Neural progenitor cell (in vitro differentiated cells): ENCODE data around the gene ARMC10. TPM values are rescaled to one million over a fixed set of nuclear protein-coding genes. Genes with fewer than 3 reads are reported as not detected.
"Not testable (repeated sequence)": the region's sequence is repeated elsewhere in the genome, so short reads cannot be mapped to it uniquely, and the experiment has no call there.

Experiments
- DNase-seq: peaks from one replicate; pipeline ENCODE4 v3.0.0-alpha.2; 2016; ENCODE audit warnings: low spot score
- H2AFZ ChIP-seq: fragments of 200-600 bp; sonication (generic); replicated peaks from 2 replicates; pipeline ENCODE4 v1.6.1; 2016; ENCODE audit warnings: antibody characterized with exemption
- H3F3A ChIP-seq: fragments of 200-600 bp; sonication (generic); 2 replicates; pipeline ENCODE4 v1.6.1; 2016; ENCODE audit warnings: antibody characterized with exemption, low read depth
- H3K27ac ChIP-seq: fragments of 200-600 bp; sonication (generic); 2 replicates; pipeline ENCODE4 v1.5.1; 2016; ENCODE audit warnings: mild to moderate bottlenecking
- H3K27me3 ChIP-seq: fragments of 200-600 bp; sonication (generic); 2 replicates; pipeline ENCODE4 v1.6.1; 2016; ENCODE audit warnings: mild to moderate bottlenecking, moderate library complexity
- H3K36me3 ChIP-seq: fragments of 200-600 bp; sonication (generic); 2 replicates; pipeline ENCODE4 v1.5.1; 2016
- H3K4me1 ChIP-seq: fragments of 200-600 bp; sonication (generic); 2 replicates; pipeline ENCODE4 v1.6.1; 2016; ENCODE audit warnings: mixed run types
- H3K4me2 ChIP-seq: fragments of 200-600 bp; sonication (generic); 2 replicates; pipeline ENCODE4 v1.6.1; 2016
- H3K4me3 ChIP-seq: fragments of 200-600 bp; sonication (generic); 2 replicates; pipeline ENCODE4 v1.5.1; 2016
- H3K79me2 ChIP-seq: fragments of 200-600 bp; sonication (generic); 2 replicates; pipeline ENCODE4 v1.6.1; 2016; ENCODE audit warnings: low read depth
- H3K9ac ChIP-seq: fragments of 200-600 bp; sonication (generic); 2 replicates; pipeline ENCODE4 v1.6.1; 2016
- H3K9me3 ChIP-seq: fragments of 200-600 bp; sonication (generic); 2 replicates; pipeline ENCODE4 v1.5.1; 2016; ENCODE audit warnings: low read depth
- H4K20me1 ChIP-seq: fragments of 200-600 bp; sonication (generic); 2 replicates; pipeline ENCODE4 v1.6.1; 2016; ENCODE audit warnings: low read depth
- H3K27ac Mint-ChIP-seq: 3 replicates; pipeline ENCODE4 v1.8.0; 2021; ENCODE audit warnings: mixed read lengths
- H3K27me3 Mint-ChIP-seq: 2 replicates; pipeline ENCODE4 v1.8.0; 2022; ENCODE audit warnings: low read depth, mild to moderate bottlenecking, inconsistent platforms, moderate library complexity, mixed read lengths; ENCODE audit not compliant: insufficient read depth
- H3K36me3 Mint-ChIP-seq: 3 replicates; pipeline ENCODE4 v1.8.0; 2021; ENCODE audit warnings: mixed read lengths
- H3K4me1 Mint-ChIP-seq: 3 replicates; pipeline ENCODE4 v1.8.0; 2021; ENCODE audit warnings: mixed read lengths
- H3K4me3 Mint-ChIP-seq: 3 replicates; pipeline ENCODE4 v1.8.0; 2021; ENCODE audit warnings: mild to moderate bottlenecking, moderate library complexity, mixed read lengths
- H3K9me3 Mint-ChIP-seq: 3 replicates; pipeline ENCODE4 v1.8.0; 2020; ENCODE audit warnings: mixed read lengths
- EZH2 ChIP-seq: fragments of 200-600 bp; sonication (generic); IDR thresholded peaks from 2 replicates; pipeline ENCODE4 v1.6.1; 2017; ENCODE audit warnings: antibody characterized with exemption, mild to moderate bottlenecking, moderate library complexity
- EZH2phosphoT487 ChIP-seq: fragments of 200-600 bp; sonication (generic); IDR thresholded peaks from 2 replicates; pipeline ENCODE4 v1.6.1; 2017; ENCODE audit warnings: antibody characterized with exemption
- total RNA-seq: library from RNA; depleted of rRNA; stranded (reverse); fragments of >200 nt; gene quantifications from 2 replicates; pipeline ENCODE4 v1.2.3, GENCODE V29; 2015; ENCODE audit warnings: low replicate concordance
- TF ChIP-seq, protein P1 (sequence below): fragments of 200-600 bp; sonication (generic); IDR thresholded peaks from 2 replicates; pipeline ENCODE4 v1.5.1; 2017; ENCODE audit warnings: antibody characterized with exemption, mild to moderate bottlenecking

The ARMC10 gene
- total RNA-seq, 1 donor from 2014 or later, result 56.5 TPM

DNA sequence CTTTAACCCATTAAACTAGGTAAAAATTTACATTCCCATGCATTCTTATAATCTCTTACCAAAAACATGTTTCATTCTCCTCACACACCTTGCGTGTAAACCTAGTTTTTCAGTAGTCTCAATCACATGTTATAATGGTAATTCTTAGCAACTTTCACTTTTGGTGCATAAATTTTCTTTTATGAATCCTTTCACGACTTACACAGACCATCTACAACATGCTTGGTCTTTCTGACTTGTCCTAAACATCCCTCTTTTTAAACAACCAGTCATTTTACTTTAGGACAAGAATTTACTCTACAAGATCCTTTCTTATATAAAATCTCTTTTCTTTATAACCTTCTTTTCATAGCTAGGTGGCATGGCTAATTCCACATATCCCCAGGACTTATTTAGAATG lies 26.1 kb upstream of the ARMC10 start:
- H3K9me3 Mint-ChIP-seq, result peaks cover 35% of the 10 kb centered on the region
- no peaks in the 10 kb centered on the region for H3F3A ChIP-seq
- H3K4me3 ChIP-seq, result no peak overlapping the region
- no peak overlapping the region for H3K4me2 ChIP-seq
- no peak overlapping the region for H3K27ac ChIP-seq
- peaks cover 2% of the 10 kb centered on the region for H3K27me3 Mint-ChIP-seq
- no peak overlapping the region for H3K4me3 Mint-ChIP-seq
- no peak overlapping the region for H3K9ac ChIP-seq
- H3K79me2 ChIP-seq, result no peaks in the 10 kb centered on the region
- no peaks in the 10 kb centered on the region for H3K4me1 Mint-ChIP-seq
- peaks cover 10% of the 10 kb centered on the region for H3K9me3 ChIP-seq
- no peak for TF ChIP-seq EZH2
- TF ChIP-seq, protein P1, sequence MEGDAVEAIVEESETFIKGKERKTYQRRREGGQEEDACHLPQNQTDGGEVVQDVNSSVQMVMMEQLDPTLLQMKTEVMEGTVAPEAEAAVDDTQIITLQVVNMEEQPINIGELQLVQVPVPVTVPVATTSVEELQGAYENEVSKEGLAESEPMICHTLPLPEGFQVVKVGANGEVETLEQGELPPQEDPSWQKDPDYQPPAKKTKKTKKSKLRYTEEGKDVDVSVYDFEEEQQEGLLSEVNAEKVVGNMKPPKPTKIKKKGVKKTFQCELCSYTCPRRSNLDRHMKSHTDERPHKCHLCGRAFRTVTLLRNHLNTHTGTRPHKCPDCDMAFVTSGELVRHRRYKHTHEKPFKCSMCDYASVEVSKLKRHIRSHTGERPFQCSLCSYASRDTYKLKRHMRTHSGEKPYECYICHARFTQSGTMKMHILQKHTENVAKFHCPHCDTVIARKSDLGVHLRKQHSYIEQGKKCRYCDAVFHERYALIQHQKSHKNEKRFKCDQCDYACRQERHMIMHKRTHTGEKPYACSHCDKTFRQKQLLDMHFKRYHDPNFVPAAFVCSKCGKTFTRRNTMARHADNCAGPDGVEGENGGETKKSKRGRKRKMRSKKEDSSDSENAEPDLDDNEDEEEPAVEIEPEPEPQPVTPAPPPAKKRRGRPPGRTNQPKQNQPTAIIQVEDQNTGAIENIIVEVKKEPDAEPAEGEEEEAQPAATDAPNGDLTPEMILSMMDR, result no peak
- TF ChIP-seq EZH2phosphoT487, result no peak
- no peak overlapping the region for H3K27ac Mint-ChIP-seq
- no peaks in the 10 kb centered on the region for H3K4me1 ChIP-seq
- H2AFZ ChIP-seq, result no peak overlapping the region
- H3K27me3 ChIP-seq, result no peaks in the 10 kb centered on the region
- DNase-seq, result peak; percentile 57
- peaks cover 19% of the 10 kb centered on the region for H3K36me3 Mint-ChIP-seq
- H3K36me3 ChIP-seq, result peaks cover 3% of the 10 kb centered on the region
- no peaks in the 10 kb centered on the region for H4K20me1 ChIP-seq

DNA sequence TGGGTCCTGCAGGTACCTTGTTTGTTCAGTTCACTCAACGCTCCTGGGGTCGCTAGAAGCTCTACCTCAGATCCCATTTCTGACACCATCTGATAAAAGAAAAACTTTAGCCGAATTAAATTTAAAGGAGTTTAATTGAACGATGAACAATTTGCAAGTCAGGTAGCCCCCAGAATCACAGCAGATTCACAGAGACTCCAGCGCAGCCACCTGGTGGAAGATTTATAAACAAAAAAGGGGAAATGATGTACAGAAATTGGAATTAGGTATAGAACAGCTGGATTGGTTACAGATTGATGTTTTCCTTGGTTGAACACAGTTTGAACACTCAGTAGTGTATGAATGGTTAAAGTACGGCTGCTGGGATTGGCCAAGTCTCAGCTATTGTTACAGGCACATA lies 23.4 kb upstream of the ARMC10 start:
- Histone ChIP-seq H3K27me3 (no peaks in the 10 kb centered on the region), H3K4me1 (no peaks in the 10 kb centered on the region), H3K27ac (no peak overlapping the region), H3K4me3 (no peak overlapping the region), H3K79me2 (no peaks in the 10 kb centered on the region), H3K9ac (no peak overlapping the region), H3K36me3 (no peaks in the 10 kb centered on the region), H4K20me1 (no peaks in the 10 kb centered on the region), H3F3A (no peaks in the 10 kb centered on the region), H2AFZ (no peak overlapping the region), H3K9me3 (peaks cover 6% of the 10 kb centered on the region), H3K4me2 (no peak overlapping the region)
- DNase-seq, result no peak
- peaks cover 2% of the 10 kb centered on the region for H3K27me3 Mint-ChIP-seq
- H3K27ac Mint-ChIP-seq, result no peak overlapping the region
- no peaks in the 10 kb centered on the region for H3K4me1 Mint-ChIP-seq
- no peak overlapping the region for H3K4me3 Mint-ChIP-seq
- TF ChIP-seq, protein P1, result no peak
- TF ChIP-seq EZH2, result no peak
- TF ChIP-seq EZH2phosphoT487, result no peak
- peaks cover 28% of the 10 kb centered on the region for H3K9me3 Mint-ChIP-seq
- H3K36me3 Mint-ChIP-seq, result peaks cover 15% of the 10 kb centered on the region

DNA sequence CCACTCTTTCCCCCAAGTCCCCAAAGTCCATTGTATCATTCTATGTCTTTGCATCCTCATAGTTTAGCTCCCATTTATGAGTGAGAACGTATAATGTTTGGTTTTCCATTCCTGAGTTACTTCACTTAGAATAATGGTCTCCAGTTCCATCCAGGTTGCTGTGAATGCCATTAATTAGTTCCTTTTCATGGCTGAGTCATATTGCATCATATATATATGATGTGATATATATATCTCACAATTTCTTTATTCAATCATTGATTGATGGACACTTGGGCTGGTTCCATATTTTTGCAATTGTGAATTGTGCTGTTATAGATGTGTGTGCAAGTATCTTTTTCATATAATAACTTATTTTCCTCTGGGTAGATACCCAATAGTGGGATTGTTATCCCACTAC lies 18.9 kb upstream of the ARMC10 start:
- H3K27me3 Mint-ChIP-seq, H3F3A ChIP-seq, H4K20me1 ChIP-seq, H3K4me3 Mint-ChIP-seq, H3K27me3 ChIP-seq, H3K9ac ChIP-seq, DNase-seq, H2AFZ ChIP-seq, H3K4me1 ChIP-seq, H3K36me3 ChIP-seq, H3K27ac ChIP-seq, H3K36me3 Mint-ChIP-seq, H3K9me3 Mint-ChIP-seq, H3K4me2 ChIP-seq, H3K4me1 Mint-ChIP-seq, H3K79me2 ChIP-seq, H3K27ac Mint-ChIP-seq, H3K4me3 ChIP-seq, H3K9me3 ChIP-seq: not testable (repeated sequence)

DNA sequence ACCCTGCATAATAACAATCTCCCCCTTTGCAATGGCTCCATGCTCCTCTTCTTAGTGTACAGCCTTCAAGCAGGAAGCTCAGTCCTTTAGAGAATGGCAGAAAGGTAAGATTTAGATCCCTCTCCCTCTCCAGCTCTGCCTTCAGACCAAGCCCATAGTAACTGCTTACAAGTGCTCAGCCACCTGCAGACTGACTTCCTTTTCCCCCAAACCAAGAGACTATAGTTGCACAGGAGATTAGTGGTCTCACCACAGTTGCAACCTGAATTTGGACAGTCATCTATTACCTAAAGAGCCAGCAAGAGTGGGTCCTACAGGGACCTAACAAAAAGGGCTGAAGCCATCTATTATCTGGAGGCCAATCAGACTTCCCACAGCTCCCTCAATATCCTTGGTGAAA lies 16.8 kb upstream of the ARMC10 start:
- Histone ChIP-seq H2AFZ (peak overlapping the region; percentile 37), H3K4me1 (peaks cover 5% of the 10 kb centered on the region), H3K9me3 (no peaks in the 10 kb centered on the region), H3K9ac (no peak overlapping the region), H3F3A (no peaks in the 10 kb centered on the region), H3K27me3 (no peaks in the 10 kb centered on the region), H3K36me3 (no peaks in the 10 kb centered on the region), H3K4me3 (no peak overlapping the region), H4K20me1 (no peaks in the 10 kb centered on the region), H3K27ac (no peak overlapping the region), H3K79me2 (no peaks in the 10 kb centered on the region), H3K4me2 (no peak overlapping the region)
- Mint-ChIP-seq H3K36me3 (peaks cover 6% of the 10 kb centered on the region), H3K4me1 (no peaks in the 10 kb centered on the region), H3K27me3 (no peaks in the 10 kb centered on the region), H3K4me3 (no peak overlapping the region), H3K9me3 (no peaks in the 10 kb centered on the region), H3K27ac (no peak overlapping the region)
- TF ChIP-seq EZH2phosphoT487 (no peak), EZH2 (no peak)
- TF ChIP-seq, protein P1, result no peak
- no peak for DNase-seq
